ENCODE measurements around the gene HPX. TPM values are rescaled to one million over a fixed set of nuclear protein-coding genes. Genes with fewer than 3 reads are reported as not detected.
A peak's percentile ranks its signal among the peaks of the same experiment; 100 is the strongest.

The HPX gene
- total RNA-seq, 2 experiments from 2014 or later = not detected

DNA sequence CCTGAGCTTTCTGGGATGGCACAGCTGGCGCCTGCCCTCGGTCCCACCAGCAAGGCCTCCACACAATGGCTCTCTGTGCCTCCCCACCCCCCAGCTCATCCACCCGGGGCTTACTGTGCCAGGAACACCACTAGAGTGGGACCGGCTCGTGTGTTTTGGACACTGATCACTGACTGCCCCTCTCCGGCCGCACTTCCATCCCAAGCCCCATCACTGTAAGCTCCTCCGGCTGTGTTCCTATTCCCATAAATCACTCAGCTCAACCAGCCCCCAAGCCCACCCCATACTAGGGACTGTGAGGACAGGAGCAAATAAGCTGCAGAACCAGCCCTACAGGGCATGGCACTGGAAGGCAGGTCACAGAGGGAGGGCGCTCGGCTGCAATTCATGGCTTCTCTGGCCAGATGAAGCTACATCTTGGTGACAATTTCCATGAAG is 29.2 kb downstream of the HPX start:
- DNase-seq = no peak
- intact Hi-C loops (cut with micrococcal nuclease) = no loop called here
- no peak for ATAC-seq
- Mint-ChIP-seq H3K27me3 (no peaks in the 10 kb centered on the region), H3K4me3 (no peak overlapping the region), H3K27ac (no peak overlapping the region), H3K9me3 (no peaks in the 10 kb centered on the region), H3K4me1 (ENCODE audit: low read depth) (peaks cover 41% of the 10 kb centered on the region), H3K36me3 (ENCODE audit: low read depth) (peaks cover 11% of the 10 kb centered on the region)
- CTCF ChIA-PET = interaction anchor here (1.3 to 3.1 kb wide), 2 partner anchors 32 to 33 kb away, joined by 6 to 13 read pairs; no protein-coding TSS in a partner anchor
- TF ChIP-seq, protein P1, sequence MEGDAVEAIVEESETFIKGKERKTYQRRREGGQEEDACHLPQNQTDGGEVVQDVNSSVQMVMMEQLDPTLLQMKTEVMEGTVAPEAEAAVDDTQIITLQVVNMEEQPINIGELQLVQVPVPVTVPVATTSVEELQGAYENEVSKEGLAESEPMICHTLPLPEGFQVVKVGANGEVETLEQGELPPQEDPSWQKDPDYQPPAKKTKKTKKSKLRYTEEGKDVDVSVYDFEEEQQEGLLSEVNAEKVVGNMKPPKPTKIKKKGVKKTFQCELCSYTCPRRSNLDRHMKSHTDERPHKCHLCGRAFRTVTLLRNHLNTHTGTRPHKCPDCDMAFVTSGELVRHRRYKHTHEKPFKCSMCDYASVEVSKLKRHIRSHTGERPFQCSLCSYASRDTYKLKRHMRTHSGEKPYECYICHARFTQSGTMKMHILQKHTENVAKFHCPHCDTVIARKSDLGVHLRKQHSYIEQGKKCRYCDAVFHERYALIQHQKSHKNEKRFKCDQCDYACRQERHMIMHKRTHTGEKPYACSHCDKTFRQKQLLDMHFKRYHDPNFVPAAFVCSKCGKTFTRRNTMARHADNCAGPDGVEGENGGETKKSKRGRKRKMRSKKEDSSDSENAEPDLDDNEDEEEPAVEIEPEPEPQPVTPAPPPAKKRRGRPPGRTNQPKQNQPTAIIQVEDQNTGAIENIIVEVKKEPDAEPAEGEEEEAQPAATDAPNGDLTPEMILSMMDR (IDR thresholded peaks at IDR 0.05) = no peak
- POLR2A ChIA-PET = interaction anchor here (1.0 to 1.9 kb wide), 2 partner anchors 9 to 70 kb away, joined by 4 to 13 read pairs; partner anchors contain the start of genes ARFIP2 and TIMM10B

DNA sequence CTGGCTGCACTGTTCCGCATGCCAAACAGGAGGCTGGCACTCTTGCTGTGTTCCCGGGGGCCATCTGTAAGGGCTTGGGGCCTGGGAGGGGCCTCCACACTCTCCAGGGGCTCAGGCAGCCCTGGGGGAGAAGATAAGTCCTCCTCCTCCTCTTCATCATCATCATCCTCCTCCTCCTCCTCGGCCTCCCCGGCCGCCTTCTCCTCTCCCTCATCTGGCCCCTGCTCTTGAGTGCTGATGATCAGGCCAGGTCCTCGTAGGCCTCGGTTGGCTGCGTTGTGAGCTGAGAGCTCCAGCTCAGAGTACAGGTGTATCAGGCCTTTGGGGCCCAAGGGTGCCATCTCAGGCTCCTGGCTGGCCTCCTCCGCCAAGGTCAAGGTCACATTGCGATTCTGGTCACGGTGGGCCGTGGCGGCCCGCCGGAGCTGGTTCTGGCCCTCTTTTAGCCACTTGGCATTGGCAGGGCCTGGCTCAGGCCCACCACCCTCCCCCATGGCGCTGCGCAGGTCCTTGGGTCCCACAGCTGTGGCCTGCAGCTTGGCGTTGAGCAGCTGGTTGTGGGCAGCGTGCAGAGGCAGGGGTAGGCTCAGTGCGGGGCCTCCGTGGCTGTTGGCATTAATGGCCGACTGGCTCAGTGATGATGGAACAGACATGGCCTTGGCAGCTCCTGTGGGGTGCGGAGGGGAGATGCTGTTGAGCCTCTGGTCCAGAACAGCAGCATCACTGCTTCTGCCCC is 29.9 kb downstream of the HPX start:
- Mint-ChIP-seq H3K27me3 (no peaks in the 10 kb centered on the region), H3K36me3 (ENCODE audit: low read depth) (peaks cover 11% of the 10 kb centered on the region), H3K4me3 (no peak overlapping the region), H3K27ac (no peak overlapping the region), H3K4me1 (ENCODE audit: low read depth) (peaks cover 48% of the 10 kb centered on the region), H3K9me3 (no peaks in the 10 kb centered on the region)
- CTCF ChIA-PET = interaction anchor here (1.0 to 3.1 kb wide), 6 partner anchors 8 to 33 kb away, joined by 3 to 13 read pairs (median 6); partner anchors contain the start of gene APBB1
- no peak for ATAC-seq
- intact Hi-C loops (cut with micrococcal nuclease) = no loop called here
- no peak for DNase-seq
- POLR2A ChIA-PET = interaction anchor here (0.6 to 1.9 kb wide), 3 partner anchors 8 to 27 kb away, joined by 3 to 13 read pairs (median 3); no protein-coding TSS in a partner anchor
- TF ChIP-seq, protein P1 (IDR thresholded peaks at IDR 0.05) = no peak

DNA sequence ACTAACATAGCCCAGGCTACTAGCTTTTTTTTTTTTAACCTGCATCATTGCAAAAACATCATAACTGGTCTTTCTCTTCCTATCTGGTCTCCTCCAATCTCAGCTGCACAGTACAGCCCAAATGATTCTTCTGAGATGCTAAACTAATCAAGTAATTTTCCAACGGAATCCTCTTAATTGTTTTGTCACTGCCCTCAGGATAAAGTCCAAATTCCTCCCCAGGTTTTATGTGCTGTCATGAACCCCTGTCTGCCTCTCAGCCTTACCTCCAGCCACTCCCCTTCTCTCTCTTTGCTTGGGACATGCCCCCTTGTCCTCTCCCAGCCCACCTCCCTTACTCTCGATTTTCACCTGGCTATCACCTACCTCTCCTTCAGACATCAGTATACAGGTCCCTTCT is 34.4 kb downstream of the HPX start:
- Mint-ChIP-seq H3K4me3 (no peak overlapping the region), H3K36me3 (ENCODE audit: low read depth) (peaks cover 11% of the 10 kb centered on the region), H3K9me3 (no peaks in the 10 kb centered on the region), H3K27me3 (no peaks in the 10 kb centered on the region), H3K4me1 (ENCODE audit: low read depth) (peaks cover 76% of the 10 kb centered on the region), H3K27ac (peak overlapping the region; percentile 70)
- TF ChIP-seq, protein P1 (IDR thresholded peaks at IDR 0.05) = no peak
- DNase-seq (no peak), ATAC-seq (no peak)
- ChIA-PET POLR2A (interaction anchor here (0.7 to 1.7 kb wide), 7 partner anchors 8 to 37 kb away, joined by 3 to 5 read pairs (median 3); partner anchors contain the start of gene APBB1), CTCF (interaction anchor here (1.0 to 1.9 kb wide), 3 partner anchors 10 to 37 kb away, joined by 3 to 6 read pairs (median 4); no protein-coding TSS in a partner anchor)
- intact Hi-C loops (cut with micrococcal nuclease) = no loop called here

DNA sequence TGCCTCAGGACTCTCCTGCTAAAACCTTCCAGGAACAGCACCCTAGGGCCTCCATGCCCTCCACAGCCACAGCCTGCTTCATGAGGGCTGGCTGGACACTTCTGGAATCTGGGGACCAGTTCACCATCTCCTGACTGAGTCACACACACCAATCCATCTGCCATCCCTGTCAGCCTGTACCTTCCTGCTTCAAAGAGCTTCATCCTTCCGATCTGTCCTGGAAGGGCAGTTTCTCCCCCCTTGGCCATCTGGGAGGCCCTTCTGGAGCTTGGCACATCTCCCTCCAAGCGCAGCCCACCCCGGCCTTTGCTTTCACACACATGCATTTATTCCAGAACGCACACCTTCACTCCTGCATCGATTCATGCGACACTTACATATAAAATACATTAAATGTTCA is 34.9 kb downstream of the HPX start:
- no peak overlapping the region for H3K4me3 Mint-ChIP-seq
- H3K4me1 Mint-ChIP-seq (ENCODE audit: low read depth) = peaks cover 78% of the 10 kb centered on the region
- intact Hi-C loops (cut with micrococcal nuclease) = no loop called here
- TF ChIP-seq, protein P1 (IDR thresholded peaks at IDR 0.05) = no peak
- ATAC-seq (no peak), DNase-seq (no peak)
- no peaks in the 10 kb centered on the region for H3K27me3 Mint-ChIP-seq
- H3K36me3 Mint-ChIP-seq (ENCODE audit: low read depth) = peaks cover 11% of the 10 kb centered on the region
- no peak overlapping the region for H3K27ac Mint-ChIP-seq
- ChIA-PET CTCF (interaction anchor here (1.0 to 1.9 kb wide), 4 partner anchors 10 to 38 kb away, joined by 3 to 6 read pairs (median 4); partner anchors contain the start of gene SMPD1), POLR2A (interaction anchor here (1.0 to 1.7 kb wide), 5 partner anchors 10 to 37 kb away, joined by 3 to 5 read pairs (median 4); partner anchors contain the start of gene APBB1)
- H3K9me3 Mint-ChIP-seq = no peaks in the 10 kb centered on the region

Measured in activated CD8-positive, alpha-beta T cell treated with anti-CD3 and anti-CD28 coated beads for 36 hours (primary cell).